ENCODE data around the gene TMEM94. TPM values are rescaled to one million over a fixed set of nuclear protein-coding genes. Genes with fewer than 3 reads are reported as not detected.
"Not testable (repeated sequence)": the region's sequence is repeated elsewhere in the genome, so short reads cannot be mapped to it uniquely, and the experiment has no call there.

The TMEM94 gene
- total RNA-seq, 1 experiment from 2014 or later, result 61.4 TPM

DNA sequence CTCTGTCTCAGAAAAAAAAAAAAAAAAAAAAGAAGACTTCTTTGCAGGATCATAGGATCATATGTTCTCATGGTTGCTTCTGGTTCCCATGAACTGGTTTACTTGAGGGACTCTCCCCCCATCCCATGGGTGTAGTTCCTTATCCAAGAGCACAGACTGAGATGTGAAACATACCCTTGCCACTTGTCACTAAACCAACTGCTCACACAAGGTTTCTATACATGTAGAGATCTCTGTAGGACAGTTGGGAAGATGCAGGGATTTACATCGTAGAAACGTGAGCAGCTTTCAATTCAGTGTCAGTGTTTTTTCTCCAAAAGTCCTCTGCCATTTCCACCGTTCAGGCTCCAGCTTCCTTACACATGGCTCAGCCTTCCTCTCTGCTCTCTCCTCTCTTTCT lies 11.1 kb upstream of the TMEM94 start:
- Mint-ChIP-seq H3K27me3 (ENCODE audit: low read depth) (no peaks in the 10 kb centered on the region; the same call in 1 of the 2 replicates), H3K27ac (no peak overlapping the region), H3K4me3 (no peak overlapping the region; a peak in 1 of 5 replicates), H3K36me3 (ENCODE audit: insufficient read depth in 1 of 3, low read depth in 3 of 3) (no peaks in the 10 kb centered on the region), H3K9me3 (no peaks in the 10 kb centered on the region), H3K4me1 (peaks cover 2 to 3% of the 10 kb centered on the region in 2 experiments; a peak in 1 of 4 replicates)
- H2BK15ac ChIP-seq (ENCODE audit: low read depth, low read length), result no peak overlapping the region
- no peak overlapping the region for H2BK20ac ChIP-seq (ENCODE audit: low read depth, low read length, poor library complexity, severe bottlenecking)
- H2BK12ac ChIP-seq (ENCODE audit: insufficient read length, low read depth, low read length), result no peak overlapping the region
- H3K14ac ChIP-seq (ENCODE audit: insufficient read depth, low read length), result no peak overlapping the region
- H3K79me2 ChIP-seq (ENCODE audit: insufficient read depth, low read length), result no peaks in the 10 kb centered on the region
- DNase-seq, result no peak
- H3K4ac ChIP-seq (ENCODE audit: low read depth, low read length), result no peak overlapping the region
- H4K91ac ChIP-seq (ENCODE audit: insufficient read length, low read depth, low read length), result no peak overlapping the region
- no peak overlapping the region for H4K5ac ChIP-seq (ENCODE audit: insufficient read length, low read depth, low read length)
- H3K27ac ChIP-seq (ENCODE audit: insufficient read length, low read depth, low read length), result no peak overlapping the region
- WGBS (ENCODE audit: extremely low coverage, insufficient read length, low lambda C conversion rate), result no CpG with 5 or more reads among the region's 3 CpGs
- H3K27me3 ChIP-seq (ENCODE audit: insufficient read depth, low read length), result no peaks in the 10 kb centered on the region
- no peak overlapping the region for H2BK120ac ChIP-seq (ENCODE audit: low read depth, low read length, poor library complexity, severe bottlenecking)
- no peak overlapping the region for H4K8ac ChIP-seq (replicated peaks; ENCODE audit: insufficient read length, low read depth, low read length)
- H3K56ac ChIP-seq (ENCODE audit: insufficient read length, low read depth, low read length), result no peak overlapping the region
- H4K20me1 ChIP-seq (ENCODE audit: control insufficient read depth, insufficient read depth, insufficient read length), result no peaks in the 10 kb centered on the region
- no peak overlapping the region for H2AK5ac ChIP-seq (ENCODE audit: insufficient read length, low read length)
- H3K4me2 ChIP-seq (ENCODE audit: insufficient read depth, insufficient read length, low read length), result no peak overlapping the region
- TF ChIP-seq, protein P1, sequence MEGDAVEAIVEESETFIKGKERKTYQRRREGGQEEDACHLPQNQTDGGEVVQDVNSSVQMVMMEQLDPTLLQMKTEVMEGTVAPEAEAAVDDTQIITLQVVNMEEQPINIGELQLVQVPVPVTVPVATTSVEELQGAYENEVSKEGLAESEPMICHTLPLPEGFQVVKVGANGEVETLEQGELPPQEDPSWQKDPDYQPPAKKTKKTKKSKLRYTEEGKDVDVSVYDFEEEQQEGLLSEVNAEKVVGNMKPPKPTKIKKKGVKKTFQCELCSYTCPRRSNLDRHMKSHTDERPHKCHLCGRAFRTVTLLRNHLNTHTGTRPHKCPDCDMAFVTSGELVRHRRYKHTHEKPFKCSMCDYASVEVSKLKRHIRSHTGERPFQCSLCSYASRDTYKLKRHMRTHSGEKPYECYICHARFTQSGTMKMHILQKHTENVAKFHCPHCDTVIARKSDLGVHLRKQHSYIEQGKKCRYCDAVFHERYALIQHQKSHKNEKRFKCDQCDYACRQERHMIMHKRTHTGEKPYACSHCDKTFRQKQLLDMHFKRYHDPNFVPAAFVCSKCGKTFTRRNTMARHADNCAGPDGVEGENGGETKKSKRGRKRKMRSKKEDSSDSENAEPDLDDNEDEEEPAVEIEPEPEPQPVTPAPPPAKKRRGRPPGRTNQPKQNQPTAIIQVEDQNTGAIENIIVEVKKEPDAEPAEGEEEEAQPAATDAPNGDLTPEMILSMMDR (conservative IDR thresholded peaks at IDR 0.05), result no peak
- H2BK5ac ChIP-seq (ENCODE audit: insufficient read length, low read length), result no peak overlapping the region
- H3K4me1 ChIP-seq (ENCODE audit: insufficient read depth, low read length), result no peaks in the 10 kb centered on the region
- H3K9ac ChIP-seq (ENCODE audit: extremely low read depth, insufficient read length, low read length), result no peak overlapping the region
- no peaks in the 10 kb centered on the region for H3K79me1 ChIP-seq (ENCODE audit: insufficient read depth, low read depth, low read length, poor library complexity, severe bottlenecking)
- no peaks in the 10 kb centered on the region for H3K9me3 ChIP-seq (ENCODE audit: control insufficient read depth, low read depth, low read length)
- no peak overlapping the region for H3K18ac ChIP-seq (ENCODE audit: insufficient read length, low read depth, low read length)
- no peak overlapping the region for H2AFZ ChIP-seq (ENCODE audit: low read length)
- H3K23me2 ChIP-seq (ENCODE audit: insufficient read length, low read depth, low read length, poor library complexity, severe bottlenecking), result no peaks in the 10 kb centered on the region
- H3T11ph ChIP-seq (ENCODE audit: low read length), result no peak overlapping the region
- no peak overlapping the region for H3K23ac ChIP-seq (ENCODE audit: insufficient read length, low read depth, low read length)

DNA sequence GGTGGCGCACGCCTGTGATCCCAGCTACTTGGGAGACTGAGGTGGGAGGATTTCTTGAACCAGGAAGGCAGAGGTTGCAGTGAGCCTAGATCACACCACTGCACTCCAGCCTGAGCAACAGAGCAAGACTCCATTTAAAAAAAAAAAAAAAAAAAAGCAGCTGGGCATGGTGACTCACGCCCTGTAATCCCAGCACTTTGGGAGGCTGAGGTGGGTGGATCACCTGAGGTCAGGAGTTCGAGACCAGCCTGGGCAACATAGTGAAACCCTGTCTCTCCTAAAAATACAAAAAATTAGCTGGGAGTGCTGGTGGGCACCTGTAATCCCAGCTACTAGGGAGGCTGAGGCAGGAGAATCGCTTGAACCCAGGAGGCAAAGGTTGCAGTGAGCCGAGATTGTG lies 10.5 kb upstream of the TMEM94 start:
- H3K9me3 Mint-ChIP-seq; H2BK15ac ChIP-seq (ENCODE audit: low read depth, low read length); H3K4me2 ChIP-seq (ENCODE audit: insufficient read depth, insufficient read length, low read length); H3K79me2 ChIP-seq (ENCODE audit: insufficient read depth, low read length); H3K56ac ChIP-seq (ENCODE audit: insufficient read length, low read depth, low read length); H2AK5ac ChIP-seq (ENCODE audit: insufficient read length, low read length); H3K23me2 ChIP-seq (ENCODE audit: insufficient read length, low read depth, low read length, poor library complexity, severe bottlenecking); H3K36me3 Mint-ChIP-seq (ENCODE audit: insufficient read depth in 1 of 3, low read depth in 3 of 3); H2BK120ac ChIP-seq (ENCODE audit: low read depth, low read length, poor library complexity, severe bottlenecking); H3K18ac ChIP-seq (ENCODE audit: insufficient read length, low read depth, low read length); H2BK12ac ChIP-seq (ENCODE audit: insufficient read length, low read depth, low read length); H3K27ac Mint-ChIP-seq; H3K4me3 Mint-ChIP-seq; H3K27me3 Mint-ChIP-seq (ENCODE audit: low read depth); H3K14ac ChIP-seq (ENCODE audit: insufficient read depth, low read length); H3K9ac ChIP-seq (ENCODE audit: extremely low read depth, insufficient read length, low read length); H3K4ac ChIP-seq (ENCODE audit: low read depth, low read length); H3K4me1 ChIP-seq (ENCODE audit: insufficient read depth, low read length); H4K8ac ChIP-seq (replicated peaks; ENCODE audit: insufficient read length, low read depth, low read length); DNase-seq; H3K27me3 ChIP-seq (ENCODE audit: insufficient read depth, low read length); H4K91ac ChIP-seq (ENCODE audit: insufficient read length, low read depth, low read length); H3K27ac ChIP-seq (ENCODE audit: insufficient read length, low read depth, low read length); H4K20me1 ChIP-seq (ENCODE audit: control insufficient read depth, insufficient read depth, insufficient read length); H4K5ac ChIP-seq (ENCODE audit: insufficient read length, low read depth, low read length); H3K9me3 ChIP-seq (ENCODE audit: control insufficient read depth, low read depth, low read length); H2AFZ ChIP-seq (ENCODE audit: low read length); H2BK5ac ChIP-seq (ENCODE audit: insufficient read length, low read length); H2BK20ac ChIP-seq (ENCODE audit: low read depth, low read length, poor library complexity, severe bottlenecking); H3T11ph ChIP-seq (ENCODE audit: low read length); H3K23ac ChIP-seq (ENCODE audit: insufficient read length, low read depth, low read length); H3K4me1 Mint-ChIP-seq; H3K79me1 ChIP-seq (ENCODE audit: insufficient read depth, low read depth, low read length, poor library complexity, severe bottlenecking): not testable (repeated sequence)
- no CpG with 5 or more reads among the region's 6 CpGs for WGBS (ENCODE audit: extremely low coverage, insufficient read length, low lambda C conversion rate)
